H1 (cell line): ENCODE measurements around the gene GPR39. TPM values are rescaled to one million over a fixed set of nuclear protein-coding genes. Genes with fewer than 3 reads are reported as not detected.

ENCODE experiments used
- ASH2L ChIP-seq: fragments of 200-600, 300-600 bp; sonication (generic); IDR thresholded peaks from one replicate; pipeline ENCODE4 v1.7.1; 2017; ENCODE audit warnings: low read length
- CHD2 ChIP-seq: IDR thresholded peaks from 2 replicates; pipeline ENCODE4 v1.6.1; 2012; ENCODE audit warnings: low read length, improper control_type of control experiment
- CHD7 ChIP-seq: fragments of 300-600 bp; sonication (generic); IDR thresholded peaks from 2 replicates; pipeline ENCODE4 v1.7.1; 2012; ENCODE audit warnings: low read length, moderate library complexity, mild to moderate bottlenecking, inconsistent platforms; ENCODE audit not compliant: insufficient replicate concordance
- CTCF ChIP-seq, 3 experiments: IDR thresholded peaks; 1 replicate in 2 of 3; 2 replicates in 1 of 3; pipeline versions ENCODE4 v1.5.1 to v1.6.1; 2011; ENCODE audit warnings: low read length in 3 of 3, mild to moderate bottlenecking in 3 of 3, inconsistent platforms in 2 of 3, low read depth in 1 of 3, moderate library complexity in 1 of 3; ENCODE audit not compliant: insufficient read depth in 1 of 3; ENCODE audit errors: control extremely low read depth in 1 of 3
- NRF1 ChIP-seq: IDR thresholded peaks from 2 replicates; pipeline ENCODE4 v1.6.1; 2011; ENCODE audit warnings: mild to moderate bottlenecking, low read depth, low read length, improper control_type of control experiment
- POLR2A ChIP-seq, 2 experiments: IDR thresholded peaks; 1 replicate in 1 of 2; 2 replicates in 1 of 2; pipeline ENCODE4 v1.6.1; 2011; ENCODE audit warnings: low read depth in 2 of 2, low read length in 2 of 2, mild to moderate bottlenecking in 2 of 2; ENCODE audit errors: control extremely low read depth in 1 of 2
- SAP30 ChIP-seq: fragments of 300-600 bp; sonication (generic); IDR thresholded peaks from 2 replicates; pipeline ENCODE4 v1.7.1; 2012; ENCODE audit warnings: low read length, moderate library complexity, mild to moderate bottlenecking, inconsistent platforms; ENCODE audit not compliant: insufficient read depth, insufficient replicate concordance
- TAF1 ChIP-seq: IDR thresholded peaks from 2 replicates; pipeline ENCODE4 v1.6.1; 2011; ENCODE audit warnings: mild to moderate bottlenecking, low read depth, low read length
- TEAD4 ChIP-seq: IDR thresholded peaks from 2 replicates; pipeline ENCODE4 v1.6.1; 2012; ENCODE audit warnings: low read depth, low read length, inconsistent platforms, mixed read lengths
- polyA plus RNA-seq, 7 experiments: library from polyadenylated mRNA; depleted of rRNA in 3 of 7; stranded (reverse) in 5 of 7; unstranded in 2 of 7; fragments of >200 nt in 5 of 7; fragments of 200-250 nt in 2 of 7; gene quantifications; 1 replicate in 5 of 7; 2 replicates in 1 of 7; 4 replicates in 1 of 7; pipeline versions ENCODE4 v1.2.1 to v1.2.3, GENCODE V29; 2011 to 2013; ENCODE audit warnings: missing spikeins in 2 of 7, mixed read lengths in 2 of 7
- total RNA-seq: library from RNA; stranded (reverse); fragmentation: NEBNext Ultra II Directional; extraction: Animal tissue kit (Norgen Biotek cat#: 25700); gene quantifications from 2 replicates; pipeline ENCODE4 v1.2.1, GENCODE V29; 2021

GPR39 gene
- total and polyA plus RNA-seq, 2 of the 8 experiments (the other 6 are each of a cell fraction or from before 2014, with no cell fraction given) = 0.63 to 2.7 TPM

GRCh38 chr2:132583666-132584360, 167.2 kb downstream of the GPR39 start (continued):
- TF ChIP-seq CHD7 (no peak), NRF1 (no peak), CHD2 (no peak), CTCF (IDR thresholded peaks at IDR 0.05; ENCODE audit: control extremely low read depth in 1 of 3, insufficient read depth in 1 of 3, low read depth in 1 of 3, low read length in 3 of 3) (no peak), SAP30 (no peak), TEAD4 (no peak), ASH2L (no peak), POLR2A (IDR thresholded peaks at IDR 0.05; ENCODE audit: control extremely low read depth in 1 of 2, low read depth in 2 of 2, low read length in 2 of 2) (no peak), TAF1 (no peak)
